GM12878 (cell line): Measurements from ENCODE around the gene HMCN1. TPM values are rescaled to one million over a fixed set of nuclear protein-coding genes. Genes with fewer than 3 reads are reported as not detected.

Source experiments
- ATAC-seq: fragments of 200-7000 bp; cut with Tn5 transposase; 3 replicates; pipeline ENCODE4 v1.9.1; 2020; ENCODE audit warnings: mild to moderate bottlenecking, moderate library complexity
- BruUV-seq: library from RNA; stranded (reverse); fragments of 400-500 nt; replicated peaks from 2 replicates; lab custom pipeline; 2021; lab: Mats Ljungman, UMichigan
- CTCF ChIA-PET: fragments of 300-600 bp; sonication (Branson Sonifier 250); formaldehyde crosslinking; extraction: SDS; loops from one replicate; lab custom pipeline; 2021; ENCODE audit warnings: inconsistent platforms; lab: Yijun Ruan, JAX
- POLR2A ChIA-PET: fragments of 350-600 bp; formaldehyde crosslinking; extraction: SDS; loops from one replicate; lab custom pipeline; 2021; ENCODE audit warnings: inconsistent platforms; lab: Charles Lee
- RAD21 ChIA-PET: fragments of 300-600 bp; sonication (Branson Sonifier 250); formaldehyde crosslinking; loops from one replicate; lab custom pipeline; 2023; ENCODE audit warnings: antibody characterized with exemption; ENCODE audit not compliant: unreplicated experiment; lab: Charles Lee
- SMC1A ChIA-PET: fragments of 300-600 bp; sonication (Branson Sonifier 250); formaldehyde crosslinking; loops from one replicate; lab custom pipeline; 2023; ENCODE audit not compliant: unreplicated experiment, uncharacterized antibody; lab: Charles Lee
- DNase-seq: peaks from one replicate; pipeline ENCODE4 v3.0.0-alpha.2; 2011; ENCODE audit warnings: low read depth, low spot score
- FAIRE-seq: peaks from 3 replicates; lab custom pipeline; 2011; peaks lifted over from hg19 to GRCh38; lab: Jason Lieb, UNC
- H2AFZ ChIP-seq: 2 replicates; pipeline ENCODE4 v1.6.0; 2011; ENCODE audit warnings: low read depth, low read length, control low read depth; ENCODE audit not compliant: control insufficient read depth
- H3K27ac ChIP-seq: 2 replicates; pipeline ENCODE4 v1.5.1; 2011; ENCODE audit warnings: control low read depth; ENCODE audit not compliant: control insufficient read depth, insufficient read depth
- H3K27me3 ChIP-seq, 2 experiments: replicated peaks in 1 of 2; 2 replicates each; pipeline versions ENCODE4 v1.6.0 to v1.6.1; 2011; ENCODE audit warnings: low read length in 1 of 2; ENCODE audit not compliant: control insufficient read depth in 2 of 2, insufficient read depth in 2 of 2
- H3K36me3 ChIP-seq, 2 experiments: 2 replicates each; pipeline ENCODE4 v1.5.1; 2011; ENCODE audit warnings: low read length in 1 of 2; ENCODE audit not compliant: control insufficient read depth in 2 of 2, insufficient read depth in 2 of 2
- H3K4me1 ChIP-seq: 2 replicates; pipeline ENCODE4 v1.6.1; 2011; ENCODE audit warnings: mild to moderate bottlenecking, low read length, moderate library complexity, mixed read lengths; ENCODE audit not compliant: control insufficient read depth, insufficient read depth
- H3K4me2 ChIP-seq: 2 replicates; pipeline ENCODE4 v1.6.0; 2011; ENCODE audit warnings: control low read depth; ENCODE audit not compliant: control insufficient read depth, insufficient read depth
- H3K4me3 ChIP-seq: fragments of 200-600 bp; sonication (generic); 2 replicates; pipeline ENCODE4 v1.5.1; 2016
- H3K79me2 ChIP-seq: 2 replicates; pipeline ENCODE4 v1.6.0; 2011; ENCODE audit warnings: low read length; ENCODE audit not compliant: control insufficient read depth, insufficient read depth
- H3K9ac ChIP-seq: 2 replicates; pipeline ENCODE4 v1.8.0; 2011; ENCODE audit warnings: low read length, control low read depth, mixed read lengths; ENCODE audit not compliant: control insufficient read depth, insufficient read depth
- H3K9me3 ChIP-seq: replicated peaks from 3 replicates; pipeline ENCODE4 v1.5.1; 2011; ENCODE audit warnings: mild to moderate bottlenecking, low read length; ENCODE audit not compliant: control insufficient read depth, insufficient read depth
- H4K20me1 ChIP-seq: 2 replicates; pipeline ENCODE4 v1.6.0; 2011; ENCODE audit not compliant: control insufficient read depth, insufficient read depth
- ASH2L ChIP-seq: fragments of 300-600, 200-600 bp; sonication (generic); IDR thresholded peaks from 2 replicates; pipeline ENCODE4 v1.6.1; 2017; ENCODE audit warnings: low read depth, mild to moderate bottlenecking, borderline replicate concordance
- E2F8 ChIP-seq: fragments of 450-650 bp; IDR thresholded peaks from 2 replicates; pipeline ENCODE4 v1.6.1; 2018; ENCODE audit warnings: mild to moderate bottlenecking, low read depth, moderate library complexity; ENCODE audit not compliant: partially characterized antibody
- HDAC2 ChIP-seq: fragments of 200-600 bp; sonication (generic); IDR thresholded peaks from 2 replicates; pipeline ENCODE4 v1.6.1; 2017
- KAT2A ChIP-seq: conservative IDR thresholded peaks from 2 replicates; pipeline ENCODE4 v1.6.1; 2011; ENCODE audit warnings: low read depth, low read length; ENCODE audit not compliant: control insufficient read depth
- SKIL ChIP-seq: fragments of 450-650 bp; IDR thresholded peaks from 2 replicates; pipeline ENCODE4 v1.6.1; 2017; ENCODE audit warnings: mild to moderate bottlenecking, low read depth, inconsistent platforms; ENCODE audit not compliant: poor library complexity, severe bottlenecking
- SUZ12 ChIP-seq: fragments of 200-600 bp; sonication (generic); IDR thresholded peaks from one replicate; pipeline ENCODE4 v1.6.1; 2018; ENCODE audit warnings: antibody characterized with exemption, mild to moderate bottlenecking; ENCODE audit not compliant: unreplicated experiment
- USF2 ChIP-seq: IDR thresholded peaks from 2 replicates; pipeline ENCODE4 v1.6.1; 2011; ENCODE audit warnings: low read depth, low read length, improper control_type of control experiment, borderline replicate concordance
- ZSCAN29 ChIP-seq: fragments of 450-650 bp; IDR thresholded peaks from 2 replicates; pipeline ENCODE4 v1.6.1; 2017; ENCODE audit warnings: mild to moderate bottlenecking, moderate library complexity
- whole genome bisulfite sequencing: methylation state at CpG from one replicate; pipeline ENCODE4 v1.1.6; 2016; ENCODE audit warnings: low lambda C conversion rate; ENCODE audit not compliant: insufficient replicate concordance, insufficient coverage; ENCODE audit errors: missing lambda C conversion rate; 5-methylcytosine and 5-hydroxymethylcytosine counted together
- in situ Hi-C: fragments of 300-500 bp; cut with MboI; formaldehyde crosslinking; loops from 9 replicates; pipeline ENCODE4 v1.14.3; 2018; ENCODE audit warnings: mixed read lengths
- intact Hi-C: fragments of 100-400 bp; cut with micrococcal nuclease; formaldehyde crosslinking; loops from one replicate; pipeline ENCODE4 v1.14.2; 2022; ENCODE audit not compliant: unreplicated experiment
- polyA plus RNA-seq, 11 experiments: library from polyadenylated mRNA; depleted of rRNA in 4 of 11; unstranded in 6 of 11; stranded (reverse) in 5 of 11; fragments of >200 nt; fragmentation: Nextera tagmentation in 4 of 11; fragmentation: Illumina TruSeq in 1 of 11; extraction: Ambion mirVana in 4 of 11; extraction: Trizol in 1 of 11; gene quantifications; 1 replicate in 1 of 11; 2 replicates in 10 of 11; pipeline versions ENCODE4 v1.2.1 to v1.2.3, GENCODE V29; 2011 to 2016; ENCODE audit warnings: inconsistent platforms in 2 of 11, missing spikeins in 2 of 11, low read depth in 1 of 11
- total RNA-seq, 4 experiments: library from RNA; depleted of rRNA in 3 of 4; stranded (reverse); fragments of >200 nt in 3 of 4; fragmentation: Illumina TruSeq in 1 of 4; extraction: Trizol in 1 of 4; gene quantifications; 2 replicates each; pipeline versions ENCODE4 v1.2.1 to v1.2.3, GENCODE V29; 2013 to 2021
- TF ChIP-seq, protein P1 (sequence below): fragments of 450-650 bp; IDR thresholded peaks from 2 replicates; pipeline ENCODE4 v1.6.1; 2017; ENCODE audit warnings: mild to moderate bottlenecking, moderate library complexity
- TF ChIP-seq, protein P2 (sequence below): fragments of 450-650 bp; IDR thresholded peaks from 2 replicates; pipeline ENCODE4 v1.6.1; 2017; ENCODE audit warnings: antibody characterized with exemption, mild to moderate bottlenecking, moderate library complexity

The HMCN1 gene
- total and polyA plus RNA-seq, 10 of the 15 experiments (the other 5 are each of a cell fraction or from before 2014, with no cell fraction given), result under 0.01 to 0.07 TPM; not detected in 8

GRCh38 chr1:186022184-186022583 is 288.0 kb downstream of the HMCN1 start:
- SMC1A ChIA-PET, result no interaction called here
- BruUV-seq, result no TSS peak
- no peak for FAIRE-seq
- in situ Hi-C loops (no loop called here), intact Hi-C loops (no loop called here)
- Histone ChIP-seq H4K20me1 (no peaks in the 10 kb centered on the region), H3K4me2 (no peak overlapping the region), H3K9ac (no peak overlapping the region), H3K9me3 (no peaks in the 10 kb centered on the region), H3K4me3 (no peak overlapping the region), H3K4me1 (no peaks in the 10 kb centered on the region), H3K36me3 (no peaks in the 10 kb centered on the region), H3K79me2 (no peaks in the 10 kb centered on the region), H3K27ac (no peak overlapping the region), H3K27me3 (no peaks in the 10 kb centered on the region), H2AFZ (no peak overlapping the region)
- POLR2A ChIA-PET, result no interaction called here
- DNase-seq, result no peak
- 5% methylated on average over 1 of the region's 1 CpG for WGBS
- RAD21 ChIA-PET, result no interaction called here
- CTCF ChIA-PET, result interaction anchor here (1.3 kb wide), 1 partner anchor 16 kb away, joined by 3 read pairs; no protein-coding TSS in a partner anchor
- no peak for ATAC-seq
- TF ChIP-seq KAT2A, result no peak
- TF ChIP-seq, protein P1, sequence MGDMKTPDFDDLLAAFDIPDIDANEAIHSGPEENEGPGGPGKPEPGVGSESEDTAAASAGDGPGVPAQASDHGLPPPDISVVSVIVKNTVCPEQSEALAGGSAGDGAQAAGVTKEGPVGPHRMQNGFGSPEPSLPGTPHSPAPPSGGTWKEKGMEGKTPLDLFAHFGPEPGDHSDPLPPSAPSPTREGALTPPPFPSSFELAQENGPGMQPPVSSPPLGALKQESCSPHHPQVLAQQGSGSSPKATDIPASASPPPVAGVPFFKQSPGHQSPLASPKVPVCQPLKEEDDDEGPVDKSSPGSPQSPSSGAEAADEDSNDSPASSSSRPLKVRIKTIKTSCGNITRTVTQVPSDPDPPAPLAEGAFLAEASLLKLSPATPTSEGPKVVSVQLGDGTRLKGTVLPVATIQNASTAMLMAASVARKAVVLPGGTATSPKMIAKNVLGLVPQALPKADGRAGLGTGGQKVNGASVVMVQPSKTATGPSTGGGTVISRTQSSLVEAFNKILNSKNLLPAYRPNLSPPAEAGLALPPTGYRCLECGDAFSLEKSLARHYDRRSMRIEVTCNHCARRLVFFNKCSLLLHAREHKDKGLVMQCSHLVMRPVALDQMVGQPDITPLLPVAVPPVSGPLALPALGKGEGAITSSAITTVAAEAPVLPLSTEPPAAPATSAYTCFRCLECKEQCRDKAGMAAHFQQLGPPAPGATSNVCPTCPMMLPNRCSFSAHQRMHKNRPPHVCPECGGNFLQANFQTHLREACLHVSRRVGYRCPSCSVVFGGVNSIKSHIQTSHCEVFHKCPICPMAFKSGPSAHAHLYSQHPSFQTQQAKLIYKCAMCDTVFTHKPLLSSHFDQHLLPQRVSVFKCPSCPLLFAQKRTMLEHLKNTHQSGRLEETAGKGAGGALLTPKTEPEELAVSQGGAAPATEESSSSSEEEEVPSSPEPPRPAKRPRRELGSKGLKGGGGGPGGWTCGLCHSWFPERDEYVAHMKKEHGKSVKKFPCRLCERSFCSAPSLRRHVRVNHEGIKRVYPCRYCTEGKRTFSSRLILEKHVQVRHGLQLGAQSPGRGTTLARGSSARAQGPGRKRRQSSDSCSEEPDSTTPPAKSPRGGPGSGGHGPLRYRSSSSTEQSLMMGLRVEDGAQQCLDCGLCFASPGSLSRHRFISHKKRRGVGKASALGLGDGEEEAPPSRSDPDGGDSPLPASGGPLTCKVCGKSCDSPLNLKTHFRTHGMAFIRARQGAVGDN, result no peak
- TF ChIP-seq, protein P2, sequence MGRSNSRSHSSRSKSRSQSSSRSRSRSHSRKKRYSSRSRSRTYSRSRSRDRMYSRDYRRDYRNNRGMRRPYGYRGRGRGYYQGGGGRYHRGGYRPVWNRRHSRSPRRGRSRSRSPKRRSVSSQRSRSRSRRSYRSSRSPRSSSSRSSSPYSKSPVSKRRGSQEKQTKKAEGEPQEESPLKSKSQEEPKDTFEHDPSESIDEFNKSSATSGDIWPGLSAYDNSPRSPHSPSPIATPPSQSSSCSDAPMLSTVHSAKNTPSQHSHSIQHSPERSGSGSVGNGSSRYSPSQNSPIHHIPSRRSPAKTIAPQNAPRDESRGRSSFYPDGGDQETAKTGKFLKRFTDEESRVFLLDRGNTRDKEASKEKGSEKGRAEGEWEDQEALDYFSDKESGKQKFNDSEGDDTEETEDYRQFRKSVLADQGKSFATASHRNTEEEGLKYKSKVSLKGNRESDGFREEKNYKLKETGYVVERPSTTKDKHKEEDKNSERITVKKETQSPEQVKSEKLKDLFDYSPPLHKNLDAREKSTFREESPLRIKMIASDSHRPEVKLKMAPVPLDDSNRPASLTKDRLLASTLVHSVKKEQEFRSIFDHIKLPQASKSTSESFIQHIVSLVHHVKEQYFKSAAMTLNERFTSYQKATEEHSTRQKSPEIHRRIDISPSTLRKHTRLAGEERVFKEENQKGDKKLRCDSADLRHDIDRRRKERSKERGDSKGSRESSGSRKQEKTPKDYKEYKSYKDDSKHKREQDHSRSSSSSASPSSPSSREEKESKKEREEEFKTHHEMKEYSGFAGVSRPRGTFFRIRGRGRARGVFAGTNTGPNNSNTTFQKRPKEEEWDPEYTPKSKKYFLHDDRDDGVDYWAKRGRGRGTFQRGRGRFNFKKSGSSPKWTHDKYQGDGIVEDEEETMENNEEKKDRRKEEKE, result no peak
- TF ChIP-seq SKIL, result no peak
- TF ChIP-seq SUZ12, result no peak
- no peak for TF ChIP-seq E2F8
- TF ChIP-seq USF2, result no peak
- no peak for TF ChIP-seq ASH2L
- TF ChIP-seq HDAC2, result no peak
- TF ChIP-seq ZSCAN29, result no peak
